RWPE2 (cell line): ENCODE results near the gene GPR155.

ENCODE experiments used
- ATAC-seq: fragments of 200-7000 bp; cut with Tn5 transposase; 3 replicates; pipeline ENCODE4 v1.9.1; 2021; ENCODE audit warnings: low read depth
- DNase-seq: peaks from one replicate; pipeline ENCODE4 v3.0.0-alpha.2; 2020; ENCODE audit warnings: low spot score
- H3K27ac ChIP-seq: fragments of 450-650 bp; 2 replicates; pipeline ENCODE4 v1.5.1; 2017; ENCODE audit warnings: mild to moderate bottlenecking; ENCODE audit not compliant: poor library complexity, severe bottlenecking
- H3K27me3 ChIP-seq: fragments of 250-450 bp; sonication (Bioruptor Pico); 2 replicates; pipeline ENCODE4 v1.5.1; 2021; ENCODE audit warnings: mild to moderate bottlenecking, moderate library complexity; ENCODE audit not compliant: insufficient read depth, poor library complexity, severe bottlenecking
- H3K36me3 ChIP-seq: fragments of 250-450 bp; sonication (Bioruptor Pico); 2 replicates; pipeline ENCODE4 v1.5.1; 2020; ENCODE audit warnings: low read depth, mild to moderate bottlenecking, moderate library complexity
- H3K4me1 ChIP-seq: fragments of 250-450 bp; sonication (Bioruptor Pico); 2 replicates; pipeline ENCODE4 v1.5.1; 2021; ENCODE audit warnings: mild to moderate bottlenecking, moderate library complexity; ENCODE audit not compliant: insufficient read depth, poor library complexity, severe bottlenecking
- H3K4me3 ChIP-seq: fragments of 250-450 bp; sonication (Bioruptor Pico); 2 replicates; pipeline ENCODE4 v1.5.1; 2021; ENCODE audit warnings: mild to moderate bottlenecking, moderate library complexity; ENCODE audit not compliant: severe bottlenecking
- H3K9me3 ChIP-seq: fragments of 250-450 bp; sonication (Bioruptor Pico); 2 replicates; pipeline ENCODE4 v1.5.1; 2021; ENCODE audit warnings: mild to moderate bottlenecking, moderate library complexity; ENCODE audit not compliant: severe bottlenecking
- CTCF ChIP-seq: fragments of 450-650 bp; IDR thresholded peaks from one replicate; pipeline ENCODE4 v1.5.1; 2017; ENCODE audit warnings: mild to moderate bottlenecking, moderate library complexity; ENCODE audit not compliant: poor library complexity, severe bottlenecking

Gene GPR155

GRCh38 chr2:174527959-174528358, 41.1 kb upstream of the GPR155 start:
- Histone ChIP-seq H3K27ac (no peak overlapping the region), H3K4me1 (peaks cover 3% of the 10 kb centered on the region), H3K4me3 (no peak overlapping the region), H3K9me3 (no peaks in the 10 kb centered on the region), H3K27me3 (no peaks in the 10 kb centered on the region), H3K36me3 (no peaks in the 10 kb centered on the region)
- TF ChIP-seq CTCF: no peak
- no peak for DNase-seq
- ATAC-seq: no peak

GRCh38 chr2:174527101-174527721, 40.4 kb upstream of the GPR155 start:
- Histone ChIP-seq H3K27me3 (no peaks in the 10 kb centered on the region), H3K27ac (no peak overlapping the region), H3K36me3 (no peaks in the 10 kb centered on the region), H3K4me3 (no peak overlapping the region), H3K9me3 (no peaks in the 10 kb centered on the region), H3K4me1 (peaks cover 3% of the 10 kb centered on the region)
- DNase-seq: no peak
- no peak for ATAC-seq
- no peak for TF ChIP-seq CTCF

- H3K27me3 ChIP-seq: no peaks in the 10 kb centered on the region
- DNase-seq: no peak
- no peak overlapping the region for H3K4me3 ChIP-seq
- H3K9me3 ChIP-seq: no peaks in the 10 kb centered on the region
- no peak overlapping the region for H3K27ac ChIP-seq
- no peak for TF ChIP-seq CTCF
- no peaks in the 10 kb centered on the region for H3K4me1 ChIP-seq
- ATAC-seq: no peak
- no peaks in the 10 kb centered on the region for H3K36me3 ChIP-seq
Observed at GRCh38 chr2:174524527-174524926, 37.7 kb upstream of the GPR155 start.

GRCh38 chr2:174522553-174522952, 35.7 kb upstream of the GPR155 start:
- Histone ChIP-seq H3K4me1 (no peaks in the 10 kb centered on the region), H3K36me3 (no peaks in the 10 kb centered on the region), H3K4me3 (no peak overlapping the region), H3K27me3 (no peaks in the 10 kb centered on the region), H3K27ac (no peak overlapping the region), H3K9me3 (no peaks in the 10 kb centered on the region)
- no peak for ATAC-seq
- TF ChIP-seq CTCF: peak; percentile 48
- DNase-seq: no peak

GRCh38 chr2:174518395-174518794, 31.6 kb upstream of the GPR155 start:
- Histone ChIP-seq H3K9me3 (no peaks in the 10 kb centered on the region), H3K36me3 (no peaks in the 10 kb centered on the region), H3K27ac (no peak overlapping the region), H3K27me3 (no peaks in the 10 kb centered on the region), H3K4me3 (no peak overlapping the region), H3K4me1 (no peaks in the 10 kb centered on the region)
- DNase-seq (no peak), ATAC-seq (no peak)
- no peak for TF ChIP-seq CTCF
